HG02884 (cell line): ENCODE results near the gene CMTM5.

Experiments used
- ATAC-seq: cut with Tn5 transposase; IDR thresholded peaks from one replicate; pipeline ENCODE4 v1.9.1; 2021; ENCODE audit warnings: mild to moderate bottlenecking, moderate library complexity; ENCODE audit not compliant: unreplicated experiment

Gene CMTM5

DNA sequence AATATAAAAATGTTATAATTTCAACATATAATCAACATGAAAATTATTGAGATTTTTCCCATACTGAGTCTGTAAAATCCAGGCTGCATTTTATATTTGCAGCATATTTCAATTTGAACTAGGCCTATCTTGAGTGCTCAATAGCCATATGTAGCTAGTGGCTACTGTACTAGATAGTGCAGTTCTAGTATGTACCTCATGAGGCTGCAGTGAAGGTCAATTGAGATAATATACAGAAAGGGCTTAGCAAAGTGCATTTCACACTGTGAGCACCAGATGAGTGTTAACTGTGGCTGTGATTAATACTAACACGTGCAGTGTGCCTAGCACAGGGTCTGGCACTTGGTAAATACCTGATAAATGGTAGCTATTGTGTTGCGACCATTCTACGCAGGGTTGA is 18.8 kb upstream of the CMTM5 start:
- no peak for ATAC-seq

- ATAC-seq = no peak
These were observed 18.2 kb upstream of the CMTM5 start for GRCh38 chr14:23358553-23359166.

DNA sequence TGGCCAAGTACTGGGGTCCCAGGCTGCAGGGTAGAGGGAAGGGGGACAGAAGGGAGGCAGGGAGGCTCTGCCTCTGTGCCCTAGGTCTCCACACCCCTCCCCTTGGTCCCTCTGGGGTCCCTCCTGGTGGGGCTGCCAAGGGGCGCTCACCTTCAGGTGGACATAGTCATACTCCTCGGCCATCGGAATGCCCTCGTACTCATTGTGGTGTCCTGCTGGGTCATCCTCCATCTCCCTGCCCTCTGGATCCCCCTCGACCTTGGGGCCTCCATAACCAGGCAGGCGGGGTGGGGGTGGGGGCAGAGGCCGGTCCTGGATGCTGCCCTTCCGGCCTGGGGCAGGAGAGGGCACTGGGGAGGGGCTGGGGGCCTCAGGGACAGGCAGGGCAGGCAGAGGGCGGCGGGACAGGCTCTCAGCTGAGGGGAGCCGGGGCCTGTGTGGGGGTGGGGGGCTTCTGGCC is 17.6 kb upstream of the CMTM5 start:
- no peak for ATAC-seq

GRCh38 chr14:23359722-23360447 is 17.0 kb upstream of the CMTM5 start:
- no peak for ATAC-seq

GRCh38 chr14:23360496-23360895 is 16.4 kb upstream of the CMTM5 start:
- no peak for ATAC-seq

- ATAC-seq = no peak
These were observed 15.5 kb upstream of the CMTM5 start for GRCh38 chr14:23361320-23361719.

DNA sequence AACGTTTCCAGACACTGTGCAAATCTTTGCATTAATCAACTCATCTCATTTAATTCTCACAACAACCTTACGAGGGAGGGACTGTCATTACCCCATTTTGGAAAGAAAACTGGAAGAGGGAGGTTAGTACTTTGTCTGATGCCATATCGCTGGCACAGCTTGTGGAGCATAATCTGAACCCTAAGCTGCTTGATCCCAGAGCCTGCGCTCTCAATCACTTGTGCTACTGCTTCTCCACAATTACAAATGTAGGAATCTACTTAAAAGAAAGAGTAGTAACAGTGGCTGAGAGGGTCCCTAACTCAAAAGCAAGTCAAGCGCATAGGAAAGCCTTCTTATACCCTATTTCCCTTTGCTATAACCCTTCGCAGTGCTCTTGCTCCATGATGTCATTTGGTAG is 15.1 kb upstream of the CMTM5 start:
- no peak for ATAC-seq

GRCh38 chr14:23362200-23362599 is 14.6 kb upstream of the CMTM5 start:
- no peak for ATAC-seq

- no peak for ATAC-seq
These were observed 12.4 kb upstream of the CMTM5 start for GRCh38 chr14:23364164-23365035.

DNA sequence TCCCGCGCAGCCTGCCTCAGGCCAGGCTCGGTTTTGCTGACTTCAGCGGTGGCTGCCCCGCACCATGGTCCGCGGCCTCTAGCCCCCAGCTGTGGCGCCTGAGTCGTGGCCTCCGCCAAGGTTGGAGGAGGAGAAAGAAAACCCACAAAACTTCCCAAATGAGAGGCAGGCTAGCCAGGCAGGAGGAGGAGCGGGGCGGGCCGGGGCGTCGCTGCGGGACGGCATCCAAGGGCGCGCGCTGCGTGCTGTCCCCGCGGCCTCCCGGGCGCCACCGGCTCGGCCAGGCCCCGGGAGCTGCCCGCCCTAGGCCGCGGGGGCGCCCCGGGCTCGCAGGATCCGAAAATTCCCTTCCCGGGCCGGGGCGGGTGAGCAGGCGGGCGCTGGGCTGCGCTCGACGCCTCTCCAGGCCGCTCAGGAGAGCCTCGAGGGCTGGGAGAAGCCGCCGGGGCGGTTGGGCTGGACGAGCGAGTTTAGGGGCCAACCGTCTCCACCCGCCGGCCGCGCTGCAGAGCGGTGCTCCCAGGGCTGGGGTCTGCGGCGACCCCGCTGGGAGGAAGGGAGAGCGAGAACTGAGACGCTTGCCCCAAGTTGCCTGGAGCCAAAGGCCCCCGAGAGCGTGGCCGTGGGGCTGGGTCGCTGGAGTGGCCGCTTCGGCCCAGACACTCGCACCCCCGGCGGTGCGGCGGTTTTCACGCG is 11.7 kb upstream of the CMTM5 start, which contains the start of gene EFS:
EFS (minus strand) TSS at position 137 of the 696 bp plus-strand sequence. CDS start 147 bp downstream, outside the sequence.
- ATAC-seq = no peak

GRCh38 chr14:23365732-23366425 is 11.0 kb upstream of the CMTM5 start:
- ATAC-seq = no peak

DNA sequence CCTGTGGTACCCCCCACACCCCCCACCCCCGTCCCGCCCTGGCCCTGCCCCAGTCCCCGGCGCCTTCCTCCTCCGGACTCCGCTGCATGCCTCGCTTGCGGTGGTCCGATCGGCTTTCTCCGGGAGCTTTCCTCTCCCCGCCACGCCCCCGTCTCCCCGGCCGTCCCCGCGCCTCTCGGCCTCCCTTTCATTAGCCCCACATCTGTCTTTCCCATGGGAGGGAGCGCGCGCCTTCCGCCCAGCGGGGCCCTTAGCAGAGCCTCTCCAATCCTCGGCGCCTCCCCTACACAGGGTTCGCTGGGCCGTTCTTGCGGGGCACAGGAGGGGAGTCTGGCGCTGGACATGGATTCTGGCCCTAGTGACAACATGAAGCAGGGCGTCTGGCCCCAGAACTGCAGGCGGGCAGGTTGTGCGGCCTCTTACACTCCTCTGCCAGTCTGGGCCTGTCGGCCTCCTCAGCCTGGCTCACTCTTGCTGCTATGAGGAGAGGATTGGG is 10.4 kb upstream of the CMTM5 start:
- ATAC-seq = no peak

DNA sequence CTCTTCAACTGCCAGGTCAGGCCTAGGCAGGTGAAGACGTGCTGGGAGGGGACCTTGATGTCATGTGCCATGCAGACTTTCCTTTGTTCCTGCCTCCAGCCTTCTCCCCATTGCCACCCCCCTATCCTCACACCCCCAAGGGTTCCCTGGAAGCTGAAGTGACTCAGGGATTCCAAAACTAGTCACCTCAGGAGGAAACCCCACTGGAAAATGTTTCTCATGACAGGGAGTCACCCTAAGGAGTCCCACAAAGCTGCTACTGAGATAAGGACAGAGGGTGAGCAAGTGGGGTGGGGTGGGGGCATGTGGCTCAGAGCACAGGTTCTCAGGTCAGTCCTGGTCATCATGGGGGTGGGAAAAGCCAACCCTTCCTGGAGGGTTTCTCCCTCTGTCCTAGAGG is 6.6 kb upstream of the CMTM5 start:
- no peak for ATAC-seq

DNA sequence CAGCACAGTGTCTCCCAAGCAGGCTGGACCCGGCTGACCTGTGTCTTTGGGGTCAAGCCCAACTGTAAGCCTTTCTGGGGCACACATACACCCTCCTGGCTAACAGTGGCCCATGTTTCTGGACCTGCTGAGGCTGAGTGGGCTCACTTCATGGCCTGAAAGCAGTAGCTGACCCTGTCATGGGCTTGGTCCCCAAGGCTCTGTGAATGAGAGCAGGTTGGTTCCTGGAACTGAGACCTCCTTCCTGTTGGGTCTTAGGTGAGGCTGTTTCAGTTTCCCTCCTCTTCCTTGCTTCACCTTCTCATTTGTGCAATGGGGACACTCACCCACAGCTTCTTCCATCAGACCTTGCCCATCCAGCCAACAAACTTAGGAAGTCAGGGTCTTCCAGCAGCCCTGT is 5.0 kb upstream of the CMTM5 start:
- ATAC-seq = no peak

GRCh38 chr14:23372509-23372908 is 4.3 kb upstream of the CMTM5 start, which contains the start of gene IL25:
Gene IL25 (plus strand): TSS chr14:23372809.
- no peak for ATAC-seq

GRCh38 chr14:23373041-23373440 is 3.8 kb upstream of the CMTM5 start:
- no peak for ATAC-seq

DNA sequence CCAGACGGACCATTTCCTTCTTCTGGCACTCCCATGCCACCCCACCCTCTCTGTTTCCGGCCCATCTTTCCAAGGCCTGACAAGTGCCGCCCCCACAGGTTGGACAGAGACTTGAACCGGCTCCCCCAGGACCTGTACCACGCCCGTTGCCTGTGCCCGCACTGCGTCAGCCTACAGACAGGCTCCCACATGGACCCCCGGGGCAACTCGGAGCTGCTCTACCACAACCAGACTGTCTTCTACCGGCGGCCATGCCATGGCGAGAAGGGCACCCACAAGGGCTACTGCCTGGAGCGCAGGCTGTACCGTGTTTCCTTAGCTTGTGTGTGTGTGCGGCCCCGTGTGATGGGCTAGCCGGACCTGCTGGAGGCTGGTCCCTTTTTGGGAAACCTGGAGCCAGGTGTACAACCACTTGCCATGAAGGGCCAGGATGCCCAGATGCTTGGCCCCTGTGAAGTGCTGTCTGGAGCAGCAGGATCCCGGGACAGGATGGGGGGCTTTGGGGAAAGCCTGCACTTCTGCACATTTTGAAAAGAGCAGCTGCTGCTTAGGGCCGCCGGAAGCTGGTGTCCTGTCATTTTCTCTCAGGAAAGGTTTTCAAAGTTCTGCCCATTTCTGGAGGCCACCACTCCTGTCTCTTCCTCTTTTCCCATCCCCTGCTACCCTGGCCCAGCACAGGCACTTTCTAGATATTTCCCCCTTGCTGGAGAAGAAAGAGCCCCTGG is 1.2 kb upstream of the CMTM5 start:
- no peak for ATAC-seq

DNA sequence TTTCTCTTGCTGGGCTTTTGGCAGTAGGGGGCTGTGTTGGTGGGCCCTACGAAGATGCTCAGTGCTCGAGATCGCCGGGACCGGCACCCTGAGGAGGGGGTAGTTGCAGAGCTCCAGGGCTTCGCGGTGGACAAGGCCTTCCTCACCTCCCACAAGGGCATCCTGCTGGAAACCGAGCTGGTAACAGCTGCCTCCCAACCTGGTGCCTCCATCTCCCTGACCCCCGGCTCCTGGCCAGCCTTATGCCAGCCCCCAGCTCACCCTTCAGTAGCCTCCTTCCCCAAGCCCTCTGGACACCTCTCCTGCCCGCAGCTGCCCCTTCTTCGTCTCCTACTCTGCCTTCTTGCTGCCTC is 328 bp downstream of the CMTM5 start:
- ATAC-seq = no peak
